ENCODE data around the gene KCNIP2. TPM values are rescaled to one million over a fixed set of nuclear protein-coding genes. Genes with fewer than 3 reads are reported as not detected.

KCNIP2 gene
- total RNA-seq, 1 experiment from 2014 or later: 4.3 TPM

DNA sequence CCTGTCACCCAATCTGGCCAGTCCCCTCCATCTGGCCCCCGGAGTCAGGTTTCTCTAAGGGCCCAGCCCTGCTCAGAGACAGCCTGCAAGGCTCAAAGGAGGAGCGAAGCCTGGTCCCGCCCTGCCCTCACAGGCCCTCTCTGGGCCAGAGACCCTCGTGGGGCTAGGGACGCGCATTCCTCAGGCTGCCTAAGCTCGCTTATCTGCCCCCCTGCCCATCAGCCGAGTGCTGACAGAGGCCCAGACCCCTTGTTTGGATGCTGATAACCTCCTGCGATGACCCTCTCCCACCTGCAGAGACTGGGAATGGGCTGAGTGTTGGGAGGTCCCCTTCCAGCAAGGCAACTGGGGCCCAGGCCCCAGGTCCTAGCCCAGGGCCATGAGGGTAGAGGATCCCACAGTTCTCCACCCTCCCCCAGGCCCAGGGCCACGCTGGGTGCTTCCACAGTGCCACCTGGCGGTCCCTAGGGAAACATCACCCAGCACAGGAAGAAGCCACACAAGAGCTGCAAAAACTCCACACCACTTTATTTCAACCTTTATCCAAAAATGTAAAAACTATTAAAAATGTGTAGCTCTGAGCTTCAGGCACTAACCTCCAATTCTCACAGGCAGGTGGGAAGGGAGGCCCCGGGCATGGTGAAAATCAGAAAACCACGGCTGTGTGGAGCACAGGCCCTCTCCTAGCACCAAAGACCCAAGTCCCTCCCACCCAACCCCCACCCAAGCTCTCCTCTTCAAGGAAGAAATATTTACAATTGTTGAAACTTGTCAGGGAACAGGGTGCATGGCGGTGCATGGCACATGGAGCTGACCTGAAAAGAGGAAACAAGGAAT, 62.6 kb downstream of the KCNIP2 start:
- ChIA-PET CTCF (interaction anchor here (0.6 to 1.9 kb wide), 15 partner anchors 9 to 686 kb away, joined by 3 to 41 read pairs (median 4); partner anchors contain the start of gene OGA), POLR2A (interaction anchor here (0.5 to 0.8 kb wide), 2 partner anchors 178 to 188 kb away, joined by 5 to 6 read pairs; no protein-coding TSS in a partner anchor)
- Histone ChIP-seq H3K9me3 (ENCODE audit: control insufficient read depth, insufficient read depth, low read depth, low read length) (no peaks in the 10 kb centered on the region), H3K27ac (ENCODE audit: low read length) (no peak overlapping the region), H3K27me3 (ENCODE audit: control insufficient read depth, insufficient read depth, low read length) (no peaks in the 10 kb centered on the region), H3K4me3 (ENCODE audit: low read depth in 2 of 2, low read length in 2 of 2) (peak overlapping the region in 1 of 2 experiments; percentile 89; a peak in 1 of 4 replicates), H3K36me3 (ENCODE audit: control insufficient read depth, insufficient read depth, low read length) (peaks cover 11% of the 10 kb centered on the region), H3K4me1 (ENCODE audit: control insufficient read depth, insufficient read depth, low read length) (peaks cover 39% of the 10 kb centered on the region)
- no peak for TF ChIP-seq TCF7L2 (IDR thresholded peaks at IDR 0.05; ENCODE audit: low read depth, low read length)
- TF ChIP-seq POLR2AphosphoS5 (IDR thresholded peaks at IDR 0.05; ENCODE audit: low read depth, low read length): no peak
- peak; percentile 99 for TF ChIP-seq CTCF (IDR thresholded peaks at IDR 0.05)
- DNase-seq (ENCODE audit: low read depth, low spot score) (peak; percentile 47), ATAC-seq (peak; percentile 67)
- BruUV-seq (replicated peaks): no TSS peak
- intact Hi-C loops (cut with micrococcal nuclease; ENCODE audit: unreplicated experiment) (loop anchor here (2.0 to 10.0 kb wide), 2 partner anchors 178 to 566 kb away; no protein-coding TSS in a partner anchor), in situ Hi-C loops (cut with HindIII; ENCODE audit: low pct_unique_long_range_greater_than_20kb, low sequenced_read_pairs) (no loop called here)

DNA sequence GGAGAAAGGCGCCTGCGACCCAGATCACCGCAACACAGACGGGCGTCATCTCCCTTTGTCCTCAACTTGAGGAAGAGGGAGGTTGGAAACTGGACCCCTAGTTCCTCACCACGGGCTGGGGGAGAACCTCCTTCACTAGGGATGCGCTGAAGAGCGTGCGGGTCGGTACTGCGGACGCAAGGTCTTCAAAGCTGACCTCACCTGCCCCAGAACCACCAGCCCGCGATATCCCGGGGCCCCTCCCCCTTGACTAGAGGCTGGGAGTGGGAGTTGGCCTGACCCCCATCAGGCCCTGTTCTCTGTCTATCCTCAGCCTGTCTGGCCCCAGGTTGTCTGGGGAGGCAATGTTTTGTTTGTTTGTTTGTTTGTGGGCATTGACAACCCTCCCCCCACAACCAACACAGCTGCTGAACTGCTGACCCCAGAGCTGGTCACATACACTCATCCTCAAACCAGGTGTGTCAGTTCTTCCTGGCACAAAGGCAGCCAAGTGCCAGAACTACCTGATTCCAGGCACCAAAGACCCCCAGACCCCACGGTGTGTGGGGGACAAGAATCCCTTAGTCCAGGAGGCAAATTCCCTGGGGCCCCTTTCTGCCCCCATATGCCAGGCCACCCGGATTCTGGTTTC, 63.3 kb downstream of the KCNIP2 start:
- ChIA-PET CTCF (interaction anchor here (1.5 to 1.9 kb wide), 3 partner anchors 9 to 566 kb away, joined by 6 to 41 read pairs (median 13); no protein-coding TSS in a partner anchor), POLR2A (no interaction called here)
- intact Hi-C loops (cut with micrococcal nuclease; ENCODE audit: unreplicated experiment) (loop anchor here (2.0 to 10.0 kb wide), 2 partner anchors 178 to 566 kb away; no protein-coding TSS in a partner anchor), in situ Hi-C loops (cut with HindIII; ENCODE audit: low pct_unique_long_range_greater_than_20kb, low sequenced_read_pairs) (no loop called here)
- peak overlapping the region in 1 of 2 experiments; percentile 41; a peak in 2 of 4 replicates for H3K4me3 ChIP-seq (ENCODE audit: low read depth in 2 of 2, low read length in 2 of 2)
- H3K4me1 ChIP-seq (ENCODE audit: control insufficient read depth, insufficient read depth, low read length): peaks cover 36% of the 10 kb centered on the region
- no peak for DNase-seq (ENCODE audit: low read depth, low spot score)
- peak; percentile 7; the same call in 1 of the 2 replicates for ATAC-seq
- peaks cover 9% of the 10 kb centered on the region; the same call in 1 of the 2 replicates for H3K36me3 ChIP-seq (ENCODE audit: control insufficient read depth, insufficient read depth, low read length)
- H3K27ac ChIP-seq (ENCODE audit: low read length): peak overlapping the region; percentile 37
- no peaks in the 10 kb centered on the region for H3K9me3 ChIP-seq (ENCODE audit: control insufficient read depth, insufficient read depth, low read depth, low read length)
- no TSS peak for BruUV-seq (replicated peaks)
- no peaks in the 10 kb centered on the region for H3K27me3 ChIP-seq (ENCODE audit: control insufficient read depth, insufficient read depth, low read length)
- TF ChIP-seq CTCF (IDR thresholded peaks at IDR 0.05): no peak; the same call in 1 of the 2 replicates
- no peak; the same call in 1 of the 2 replicates for TF ChIP-seq POLR2AphosphoS5 (IDR thresholded peaks at IDR 0.05; ENCODE audit: low read depth, low read length)
- TF ChIP-seq REST (IDR thresholded peaks at IDR 0.05; ENCODE audit: insufficient read depth in 1 of 2, low read depth in 2 of 2, low read length in 1 of 2): no peak
- TF ChIP-seq SIN3A (IDR thresholded peaks at IDR 0.05; ENCODE audit: borderline replicate concordance, insufficient read depth, low read depth, low read length): no peak
- no peak for TF ChIP-seq TCF7L2 (IDR thresholded peaks at IDR 0.05; ENCODE audit: low read depth, low read length)

Data from Panc1 (cell line).